Pancreas (tissue), 10 donors: ENCODE results near the gene PHOX2B. TPM values are rescaled to one million over a fixed set of nuclear protein-coding genes. Genes with fewer than 3 reads are reported as not detected.
"Not testable (repeated sequence)": the region's sequence is repeated elsewhere in the genome, so short reads cannot be mapped to it uniquely, and the experiment has no call there.

Source experiments
- ATAC-seq, 4 donors: fragments of 200-7000 bp; cut with Tn5 transposase; one replicate each; pipeline versions ENCODE4 v1.8.0 to v1.9.1; 2020; ENCODE audit warnings: mild to moderate bottlenecking in 4 of 4, moderate library complexity in 4 of 4
- DNase-seq, 6 donors: peaks; one replicate each; pipeline ENCODE4 v3.0.0-alpha.2; 2020
- FAIRE-seq: peaks from 2 replicates; lab custom pipeline; 2012; peaks lifted over from hg19 to GRCh38; lab: Jason Lieb, UNC
- H3K27ac ChIP-seq, 4 donors: fragments of 200-600 bp; sonication (generic); 1 replicate in 3 of 4; 2 replicates in 1 of 4; pipeline versions ENCODE4 v1.5.0 to v1.8.0; 2020
- H3K27me3 ChIP-seq, 4 donors: fragments of 200-600 bp; one replicate each; pipeline ENCODE4 v1.8.0; 2021
- H3K36me3 ChIP-seq, 3 donors: fragments of 200-600 bp; sonication (generic) in 1 of 3; one replicate each; pipeline versions ENCODE4 v1.5.0 to v1.8.0; 2020 to 2021
- H3K4me1 ChIP-seq, 3 donors: fragments of 200-600 bp; one replicate each; pipeline ENCODE4 v1.8.0; 2021
- H3K4me3 ChIP-seq, 4 donors: fragments of 200-600 bp; sonication (generic) in 2 of 4; one replicate each; pipeline versions ENCODE4 v1.5.0 to v1.8.0; 2020 to 2021
- H3K9me3 ChIP-seq, 4 donors: fragments of 200-600 bp; one replicate each; pipeline ENCODE4 v1.8.0; 2021
- WGBS, 2 donors: extraction: QIAGEN DNeasy Blood & Tissue Kit; methylation state at CpG; one replicate each; pipeline ENCODE4 v1.1.7; 2013; 5-methylcytosine and 5-hydroxymethylcytosine counted together
- intact Hi-C, 3 donors: fragments of 100-400 bp; cut with DNase I; formaldehyde crosslinking; loops; one replicate each; pipeline versions ENCODE4 v1.11.1 to v1.14.2; 2022
- polyA plus RNA-seq, 2 donors: library from polyadenylated mRNA; stranded (reverse); fragments of 200-250 nt; gene quantifications; one replicate each; pipeline ENCODE4 v1.2.3, GENCODE V29; 2013
- total RNA-seq, 6 donors: library from RNA; stranded (reverse); fragmentation: NEBNext Ultra II Directional in 4 of 6; extraction: Animal tissue kit (Norgen Biotek cat#: 25700) in 4 of 6; gene quantifications; one replicate each; pipeline versions ENCODE4 v1.2.1 to v1.2.4, GENCODE V29; 2021 to 2023
- TF ChIP-seq, protein P1 (sequence below), 4 donors: fragments of 200-600 bp; sonication (generic) in 3 of 4; IDR thresholded peaks; one replicate each; pipeline versions ENCODE4 v1.5.0 to v1.8.0; 2021; ENCODE audit warnings: antibody characterized with exemption in 4 of 4
- donor health status: healthy with polysubstance abuse.
- donor health status: DM: no; HTN: no; CAD: no; lungs with moderate emphysema.
- donor health status: DM: no; HTN: no; CAD: no.
- donor health status: control.
- donor health status: control.
- donor health status: Bipolar disorder and iron deficiency.
- donor health status: DM: yes; HTN: yes; CAD: no.
- donor health status: DM: no; HTN: no; CAD: no.
- donor health status: DM: no; HTN: no; CAD: no.
- donor health status: DM: yes; HTN: yes; CAD: no.

PHOX2B gene
- total and polyA plus RNA-seq, 8 donors, result 0.54 TPM; not detected in 7

DNA sequence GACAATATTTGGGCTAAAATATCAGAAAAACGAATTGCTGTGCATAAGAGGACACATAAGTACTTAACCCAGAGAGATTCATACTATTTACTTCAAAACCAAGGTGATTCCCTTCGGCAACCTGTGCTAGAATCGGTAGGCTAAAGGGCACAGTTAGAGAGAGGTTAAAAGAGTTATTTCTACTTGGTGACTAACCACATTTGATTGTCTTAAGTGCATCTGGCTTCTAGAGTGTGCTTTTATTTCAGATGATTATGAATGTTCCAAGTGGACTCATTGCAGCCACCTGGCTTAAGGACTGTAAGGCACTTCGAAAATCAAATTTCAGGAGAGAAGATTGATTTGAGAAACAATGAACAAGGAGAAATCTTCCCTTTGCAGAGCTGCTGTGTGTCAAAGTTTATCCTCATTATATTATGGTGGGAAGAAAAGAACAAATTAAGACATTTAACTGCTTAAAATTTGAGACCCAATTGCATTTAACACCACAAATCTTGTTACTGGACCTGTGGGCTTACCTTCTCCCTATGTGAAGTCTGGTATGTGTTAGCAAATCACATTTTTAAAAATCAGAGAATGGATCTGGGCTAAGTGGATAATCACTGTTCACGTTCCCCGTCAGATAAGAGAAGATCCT is 34.0 kb downstream of the PHOX2B start:
- intact Hi-C loops, result no loop called here
- Histone ChIP-seq H3K36me3 (no peaks in the 10 kb centered on the region), H3K4me1 (no peaks in the 10 kb centered on the region), H3K27me3 (no peaks in the 10 kb centered on the region), H3K27ac (no peak overlapping the region), H3K9me3 (no peaks in the 10 kb centered on the region), H3K4me3 (no peak overlapping the region)
- TF ChIP-seq, protein P1, sequence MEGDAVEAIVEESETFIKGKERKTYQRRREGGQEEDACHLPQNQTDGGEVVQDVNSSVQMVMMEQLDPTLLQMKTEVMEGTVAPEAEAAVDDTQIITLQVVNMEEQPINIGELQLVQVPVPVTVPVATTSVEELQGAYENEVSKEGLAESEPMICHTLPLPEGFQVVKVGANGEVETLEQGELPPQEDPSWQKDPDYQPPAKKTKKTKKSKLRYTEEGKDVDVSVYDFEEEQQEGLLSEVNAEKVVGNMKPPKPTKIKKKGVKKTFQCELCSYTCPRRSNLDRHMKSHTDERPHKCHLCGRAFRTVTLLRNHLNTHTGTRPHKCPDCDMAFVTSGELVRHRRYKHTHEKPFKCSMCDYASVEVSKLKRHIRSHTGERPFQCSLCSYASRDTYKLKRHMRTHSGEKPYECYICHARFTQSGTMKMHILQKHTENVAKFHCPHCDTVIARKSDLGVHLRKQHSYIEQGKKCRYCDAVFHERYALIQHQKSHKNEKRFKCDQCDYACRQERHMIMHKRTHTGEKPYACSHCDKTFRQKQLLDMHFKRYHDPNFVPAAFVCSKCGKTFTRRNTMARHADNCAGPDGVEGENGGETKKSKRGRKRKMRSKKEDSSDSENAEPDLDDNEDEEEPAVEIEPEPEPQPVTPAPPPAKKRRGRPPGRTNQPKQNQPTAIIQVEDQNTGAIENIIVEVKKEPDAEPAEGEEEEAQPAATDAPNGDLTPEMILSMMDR (IDR thresholded peaks at IDR 0.05), result no peak
- 57 to 64% methylated on average over 6 of the region's 6 CpGs for WGBS, 2 donors
- DNase-seq, result no peak
- FAIRE-seq, result no peak
- no peak for ATAC-seq

- Histone ChIP-seq H3K9me3 (no peaks in the 10 kb centered on the region), H3K27me3 (no peaks in the 10 kb centered on the region), H3K27ac (no peak overlapping the region), H3K4me3 (no peak overlapping the region), H3K4me1 (no peaks in the 10 kb centered on the region), H3K36me3 (no peaks in the 10 kb centered on the region)
- FAIRE-seq, result no peak
- DNase-seq, result no peak
- TF ChIP-seq, protein P1 (IDR thresholded peaks at IDR 0.05), result no peak
- ATAC-seq, result no peak
- intact Hi-C loops, result no loop called here
- WGBS, 2 donors, result 47 to 60% methylated on average over 1 of the region's 1 CpG
Measured at GRCh38 chr4:41713768-41714167, 34.8 kb downstream of the PHOX2B start.

GRCh38 chr4:41712425-41712824 is 36.1 kb downstream of the PHOX2B start:
- ATAC-seq, result no peak
- TF ChIP-seq, protein P1 (IDR thresholded peaks at IDR 0.05), result no peak
- 60 to 69% methylated on average over 3 of the region's 3 CpGs for WGBS, 2 donors
- H3K27ac ChIP-seq, result no peak overlapping the region
- no peak for DNase-seq
- no peaks in the 10 kb centered on the region for H3K36me3 ChIP-seq
- no peaks in the 10 kb centered on the region for H3K27me3 ChIP-seq
- intact Hi-C loops, result no loop called here
- no peaks in the 10 kb centered on the region for H3K9me3 ChIP-seq
- FAIRE-seq, result no peak
- no peaks in the 10 kb centered on the region for H3K4me1 ChIP-seq
- no peak overlapping the region for H3K4me3 ChIP-seq

DNA sequence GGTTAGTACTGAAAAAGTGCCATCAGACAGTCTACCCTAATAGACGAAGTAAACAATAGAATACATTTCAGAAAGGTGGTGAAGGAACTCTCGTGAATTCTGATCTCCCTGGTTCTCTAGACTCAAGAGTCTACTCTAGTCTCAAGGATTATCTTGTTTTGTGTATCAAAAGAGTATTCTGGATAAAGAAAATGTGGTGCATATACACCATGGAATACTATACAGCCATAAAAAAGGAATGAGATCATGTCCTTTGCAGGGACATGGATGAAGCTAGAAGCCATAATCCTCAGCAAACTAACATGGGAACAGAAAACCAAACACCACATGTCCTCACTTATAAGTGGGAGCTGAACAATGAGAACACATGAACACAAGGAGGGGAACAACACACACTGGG is 36.9 kb downstream of the PHOX2B start:
- DNase-seq, H3K4me1 ChIP-seq, H3K27ac ChIP-seq, H3K4me3 ChIP-seq, H3K27me3 ChIP-seq, H3K9me3 ChIP-seq, intact Hi-C loops, H3K36me3 ChIP-seq, ATAC-seq, FAIRE-seq: not testable (repeated sequence)
- 81 to 85% methylated on average over 2 of the region's 2 CpGs for WGBS, 2 donors

- no peaks in the 10 kb centered on the region for H3K27me3 ChIP-seq
- intact Hi-C loops, result no loop called here
- H3K9me3 ChIP-seq, result no peaks in the 10 kb centered on the region
- FAIRE-seq (no peak), DNase-seq (no peak), ATAC-seq (no peak)
- no peak overlapping the region for H3K27ac ChIP-seq
- H3K4me3 ChIP-seq, result no peak overlapping the region
- H3K4me1 ChIP-seq, result no peaks in the 10 kb centered on the region
- TF ChIP-seq, protein P1 (IDR thresholded peaks at IDR 0.05), result no peak
- H3K36me3 ChIP-seq, result no peaks in the 10 kb centered on the region
- 65 to 71% methylated on average over 5 of the region's 5 CpGs for WGBS, 2 donors
Measured at GRCh38 chr4:41709844-41710481, 38.6 kb downstream of the PHOX2B start.
